Measurements from ENCODE around the gene RHCG. TPM values are rescaled to one million over a fixed set of nuclear protein-coding genes. Genes with fewer than 3 reads are reported as not detected.

RHCG gene
- total RNA-seq, 6 donors from 2014 or later: not detected

DNA sequence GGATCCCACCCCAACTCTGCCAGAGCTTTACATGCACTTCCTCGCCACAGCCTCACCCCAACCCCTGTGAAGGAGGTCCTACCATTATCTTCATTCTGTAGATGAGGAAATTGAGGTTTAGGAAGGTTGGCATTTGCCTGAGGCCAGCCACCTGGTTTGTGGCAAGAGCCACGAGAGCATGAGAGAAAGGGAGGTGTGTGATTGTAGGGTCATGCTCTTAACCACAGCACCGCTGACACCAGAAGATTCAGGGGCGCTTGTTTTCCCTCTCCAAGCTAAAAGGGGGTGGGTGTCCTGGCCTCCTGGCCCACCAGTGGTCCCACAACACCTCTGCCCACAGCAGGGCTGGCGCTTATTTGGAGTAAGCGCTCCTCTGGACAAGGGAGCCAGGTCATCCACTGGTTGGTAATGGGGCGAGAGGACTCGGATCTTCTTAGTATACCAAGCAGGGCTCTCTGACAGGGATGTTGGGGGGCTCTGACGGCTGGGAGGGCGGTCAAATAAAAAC lies 691 bp downstream of the RHCG start:
- Histone ChIP-seq H3K36me3 (no peaks in the 10 kb centered on the region), H3K27ac (no peak overlapping the region), H3K4me1 (peaks cover 4 to 10% (median 9%) of the 10 kb centered on the region in 4 donors), H3K4me3 (no peak overlapping the region), H3K27me3 (peaks cover 0 to 17% (median 8%) of the 10 kb centered on the region in 4 donors), H3K9me3 (no peaks in the 10 kb centered on the region)
- WGBS, 2 donors: 48 to 79% methylated on average over 4 to 10 of the region's 10 CpGs
- ATAC-seq (ENCODE audit: low FRiP score in 2 of 2): no peak
- no peak for DNase-seq
- TF ChIP-seq POLR2AphosphoS5 (IDR thresholded peaks at IDR 0.05) (no peak), EP300 (IDR thresholded peaks at IDR 0.05) (no peak), POLR2A (IDR thresholded peaks at IDR 0.05) (no peak)
- TF ChIP-seq, protein P1, sequence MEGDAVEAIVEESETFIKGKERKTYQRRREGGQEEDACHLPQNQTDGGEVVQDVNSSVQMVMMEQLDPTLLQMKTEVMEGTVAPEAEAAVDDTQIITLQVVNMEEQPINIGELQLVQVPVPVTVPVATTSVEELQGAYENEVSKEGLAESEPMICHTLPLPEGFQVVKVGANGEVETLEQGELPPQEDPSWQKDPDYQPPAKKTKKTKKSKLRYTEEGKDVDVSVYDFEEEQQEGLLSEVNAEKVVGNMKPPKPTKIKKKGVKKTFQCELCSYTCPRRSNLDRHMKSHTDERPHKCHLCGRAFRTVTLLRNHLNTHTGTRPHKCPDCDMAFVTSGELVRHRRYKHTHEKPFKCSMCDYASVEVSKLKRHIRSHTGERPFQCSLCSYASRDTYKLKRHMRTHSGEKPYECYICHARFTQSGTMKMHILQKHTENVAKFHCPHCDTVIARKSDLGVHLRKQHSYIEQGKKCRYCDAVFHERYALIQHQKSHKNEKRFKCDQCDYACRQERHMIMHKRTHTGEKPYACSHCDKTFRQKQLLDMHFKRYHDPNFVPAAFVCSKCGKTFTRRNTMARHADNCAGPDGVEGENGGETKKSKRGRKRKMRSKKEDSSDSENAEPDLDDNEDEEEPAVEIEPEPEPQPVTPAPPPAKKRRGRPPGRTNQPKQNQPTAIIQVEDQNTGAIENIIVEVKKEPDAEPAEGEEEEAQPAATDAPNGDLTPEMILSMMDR (IDR thresholded peaks at IDR 0.05): no peak

DNA sequence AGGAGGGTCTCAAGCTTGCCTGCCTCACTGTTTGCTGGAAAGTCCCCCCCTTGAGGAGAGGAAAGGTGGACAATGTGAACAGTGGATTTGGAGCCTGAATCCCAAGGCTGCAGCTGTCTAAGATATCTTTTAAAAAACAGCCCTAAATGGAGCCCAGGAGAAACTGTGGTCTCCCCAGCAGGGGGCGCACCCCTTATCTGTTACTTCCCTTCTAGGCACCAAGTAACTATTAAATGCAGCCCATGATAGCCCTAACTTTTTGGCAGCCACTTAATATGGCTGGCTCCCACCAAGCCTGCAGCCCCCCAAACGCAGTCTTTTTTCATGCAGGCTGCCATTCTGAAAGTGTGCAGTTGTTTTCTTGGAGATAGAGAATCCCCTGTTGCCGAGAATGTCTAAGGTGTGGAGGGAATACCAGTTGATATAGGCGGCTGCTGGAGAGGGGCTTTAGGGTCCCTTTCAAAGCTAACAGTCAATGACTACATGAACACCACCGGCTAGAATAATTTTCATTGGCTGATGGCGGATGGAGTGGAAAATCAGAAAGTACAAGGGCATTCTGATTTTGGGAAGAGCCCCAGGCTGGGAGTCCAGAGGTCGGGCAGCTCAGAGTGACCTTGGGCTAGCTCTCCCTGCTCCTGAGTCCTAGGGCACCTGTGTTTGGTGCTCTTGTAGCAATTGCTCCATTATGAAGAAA lies 1.3 kb downstream of the RHCG start:
- Histone ChIP-seq H3K9me3 (no peaks in the 10 kb centered on the region), H3K4me3 (no peak overlapping the region), H3K36me3 (no peaks in the 10 kb centered on the region), H3K27ac (no peak overlapping the region), H3K4me1 (peaks cover 4 to 10% (median 9%) of the 10 kb centered on the region in 4 donors), H3K27me3 (peaks cover 0 to 17% (median 8%) of the 10 kb centered on the region in 4 donors)
- TF ChIP-seq POLR2A (IDR thresholded peaks at IDR 0.05): no peak
- TF ChIP-seq, protein P1 (IDR thresholded peaks at IDR 0.05): no peak
- TF ChIP-seq EP300 (IDR thresholded peaks at IDR 0.05): no peak
- TF ChIP-seq POLR2AphosphoS5 (IDR thresholded peaks at IDR 0.05): no peak
- no peak for DNase-seq
- 79 to 81% methylated on average over 7 of the region's 7 CpGs for WGBS, 2 donors
- ATAC-seq (ENCODE audit: low FRiP score in 2 of 2): no peak

DNA sequence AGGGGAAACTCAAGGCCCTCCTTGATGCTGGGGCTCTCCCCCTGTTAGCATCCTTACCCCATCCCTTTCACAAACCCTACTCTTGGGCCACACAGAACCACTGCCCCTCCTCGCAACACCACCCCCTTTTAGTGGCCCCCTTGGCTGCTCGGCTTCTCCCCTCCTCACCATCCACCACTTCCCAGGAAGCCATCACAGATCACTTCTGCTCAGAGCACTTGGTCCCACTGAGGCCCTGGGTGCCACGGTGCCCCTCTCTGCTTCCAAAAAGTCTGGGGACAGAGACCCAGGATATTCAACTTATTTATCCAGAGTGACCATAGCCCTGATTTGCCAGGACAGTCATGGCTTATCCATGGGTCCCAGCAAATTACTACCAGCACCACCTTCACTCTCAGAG lies 2.4 kb downstream of the RHCG start:
- ATAC-seq (ENCODE audit: low FRiP score in 2 of 2): no peak
- no peak for DNase-seq
- no peaks in the 10 kb centered on the region for H3K9me3 ChIP-seq
- TF ChIP-seq, protein P1 (IDR thresholded peaks at IDR 0.05): no peak
- TF ChIP-seq EP300 (IDR thresholded peaks at IDR 0.05) (no peak), POLR2AphosphoS5 (IDR thresholded peaks at IDR 0.05) (no peak), POLR2A (IDR thresholded peaks at IDR 0.05) (no peak)
- no peaks in the 10 kb centered on the region for H3K36me3 ChIP-seq
- H3K27me3 ChIP-seq: peaks cover 0 to 17% (median 8%) of the 10 kb centered on the region in 4 donors
- 90 to 93% methylated on average over 3 of the region's 3 CpGs for WGBS, 2 donors
- H3K4me1 ChIP-seq: peaks cover 4 to 10% (median 9%) of the 10 kb centered on the region in 4 donors
- H3K27ac ChIP-seq: no peak overlapping the region
- H3K4me3 ChIP-seq: no peak overlapping the region

DNA sequence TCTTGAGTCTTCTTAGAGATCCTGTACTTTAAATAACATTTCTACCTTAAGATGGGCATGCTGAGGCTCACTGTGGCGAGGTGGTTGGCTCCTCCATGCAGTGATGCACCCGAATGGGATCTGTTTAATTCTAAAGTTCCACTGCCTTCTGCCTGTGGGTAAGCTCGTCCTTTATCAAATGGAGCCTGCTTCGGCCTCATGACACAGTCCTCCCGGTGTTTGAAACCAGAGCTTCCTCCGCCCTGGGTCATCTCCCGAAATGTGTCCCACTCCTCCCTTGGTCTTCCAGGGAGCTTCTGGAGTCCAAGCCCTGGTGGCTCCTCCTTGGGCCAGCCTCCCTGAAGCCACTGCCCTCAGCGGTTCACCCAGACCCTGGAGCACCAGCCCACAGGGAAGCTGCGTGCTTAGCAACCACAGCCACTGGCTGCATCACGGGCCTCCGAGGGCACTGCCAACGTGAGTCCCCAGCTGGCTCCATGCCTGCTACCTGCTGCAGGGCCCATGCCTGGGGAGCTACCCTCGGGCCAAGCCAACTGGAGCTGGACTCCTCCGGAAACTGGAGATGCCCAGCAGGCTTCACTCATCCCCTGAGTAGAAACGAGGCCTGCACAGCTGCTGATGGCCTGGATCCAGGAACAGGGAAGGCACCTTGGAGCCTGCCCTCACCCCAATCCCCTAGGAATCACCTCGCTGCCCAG lies 3.3 kb downstream of the RHCG start:
- DNase-seq (peak in 1 of 2 donors; percentile 63), ATAC-seq (ENCODE audit: low FRiP score in 2 of 2) (no peak)
- peaks cover 0 to 17% (median 8%) of the 10 kb centered on the region in 4 donors for H3K27me3 ChIP-seq

More for the DNA sequence above, 3.3 kb downstream of the RHCG start:
- TF ChIP-seq EP300 (IDR thresholded peaks at IDR 0.05) (no peak), POLR2A (IDR thresholded peaks at IDR 0.05) (no peak), POLR2AphosphoS5 (IDR thresholded peaks at IDR 0.05) (no peak)
- TF ChIP-seq, protein P1 (IDR thresholded peaks at IDR 0.05): no peak
- WGBS, 2 donors: 68 to 77% methylated on average over 13 to 16 of the region's 16 CpGs
- Histone ChIP-seq H3K36me3 (no peaks in the 10 kb centered on the region), H3K9me3 (no peaks in the 10 kb centered on the region), H3K4me3 (no peak overlapping the region), H3K4me1 (peaks cover 4 to 10% (median 9%) of the 10 kb centered on the region in 4 donors), H3K27ac (no peak overlapping the region)
